Neuronal stem cell (in vitro differentiated cells): Measurements from ENCODE around the gene ABLIM2.

ENCODE experiments used
- DNase-seq: peaks from one replicate; pipeline ENCODE4 v3.0.0-alpha.2; 2013; ENCODE audit warnings: low spot score
- H2AFZ ChIP-seq: one replicate; pipeline ENCODE4 v1.6.1; 2013; ENCODE audit warnings: mild to moderate bottlenecking, low read length, inconsistent platforms
- H2AK5ac ChIP-seq: 2 replicates; pipeline ENCODE4 v1.6.1; 2013; ENCODE audit warnings: low read depth, mild to moderate bottlenecking, inconsistent platforms, low read length, moderate library complexity, mixed read lengths
- H2BK120ac ChIP-seq: 2 replicates; pipeline ENCODE4 v1.6.1; 2013; ENCODE audit warnings: low read depth, mild to moderate bottlenecking, inconsistent platforms, low read length, moderate library complexity, mixed read lengths
- H2BK12ac ChIP-seq: one replicate; pipeline ENCODE4 v1.6.1; 2013; ENCODE audit warnings: low read length, inconsistent platforms
- H2BK15ac ChIP-seq: 2 replicates; pipeline ENCODE4 v1.6.1; 2013; ENCODE audit warnings: mild to moderate bottlenecking, low read length, inconsistent platforms, mixed read lengths
- H2BK5ac ChIP-seq: one replicate; pipeline ENCODE4 v1.6.1; 2013; ENCODE audit warnings: inconsistent platforms, mild to moderate bottlenecking, low read length, moderate library complexity
- H3K14ac ChIP-seq: one replicate; pipeline ENCODE4 v1.6.1; 2013; ENCODE audit warnings: low read length, inconsistent platforms
- H3K18ac ChIP-seq: 2 replicates; pipeline ENCODE4 v1.6.1; 2013; ENCODE audit warnings: low read length, inconsistent platforms
- H3K23ac ChIP-seq: 2 replicates; pipeline ENCODE4 v1.6.1; 2013; ENCODE audit warnings: low read depth, mild to moderate bottlenecking, mixed read lengths, low read length, inconsistent platforms; ENCODE audit not compliant: poor library complexity
- H3K27ac ChIP-seq: replicated peaks from 3 replicates; pipeline ENCODE4 v1.5.1; 2013; ENCODE audit warnings: low read length, inconsistent platforms
- H3K27me3 ChIP-seq, 3 experiments: 2 replicates each; pipeline ENCODE4 v1.6.1; 2013; ENCODE audit warnings: low read length in 3 of 3, mild to moderate bottlenecking in 2 of 3, inconsistent platforms in 1 of 3, low read depth in 1 of 3, mixed read lengths in 1 of 3, moderate library complexity in 1 of 3; ENCODE audit not compliant: control insufficient read depth in 3 of 3, insufficient read depth in 3 of 3
- H3K36me3 ChIP-seq, 2 donors: replicated peaks in 1 of 2; 2 replicates each; pipeline ENCODE4 v1.6.1; 2013; ENCODE audit warnings: low read length in 2 of 2; ENCODE audit not compliant: control insufficient read depth in 2 of 2, insufficient read depth in 2 of 2
- H3K4ac ChIP-seq: 2 replicates; pipeline ENCODE4 v1.6.1; 2013; ENCODE audit warnings: inconsistent platforms, mild to moderate bottlenecking, low read length, moderate library complexity
- H3K4me1 ChIP-seq, 2 donors: 1 replicate in 1 of 2; 2 replicates in 1 of 2; pipeline ENCODE4 v1.6.1; 2013; ENCODE audit warnings: low read length in 2 of 2, low read depth in 1 of 2; ENCODE audit not compliant: control insufficient read depth in 2 of 2, insufficient read depth in 1 of 2
- H3K4me2 ChIP-seq: one replicate; pipeline ENCODE4 v1.6.1; 2013; ENCODE audit warnings: mild to moderate bottlenecking, low read length, inconsistent platforms; ENCODE audit not compliant: insufficient read depth, poor library complexity, severe bottlenecking
- H3K4me3 ChIP-seq, 2 donors: 2 replicates each; pipeline ENCODE4 v1.5.1; 2013; ENCODE audit warnings: low read length in 2 of 2, mild to moderate bottlenecking in 2 of 2, inconsistent platforms in 1 of 2, moderate library complexity in 1 of 2
- H3K79me1 ChIP-seq: one replicate; pipeline ENCODE4 v1.6.1; 2013; ENCODE audit warnings: low read depth, mild to moderate bottlenecking, inconsistent platforms, low read length, moderate library complexity
- H3K9ac ChIP-seq: one replicate; pipeline ENCODE4 v1.6.1; 2013; ENCODE audit warnings: mild to moderate bottlenecking, low read depth, low read length, inconsistent platforms; ENCODE audit not compliant: poor library complexity
- H3K9me3 ChIP-seq, 2 donors: replicated peaks in 1 of 2; 2 replicates each; pipeline versions ENCODE3 to v1.6.1; 2013; ENCODE audit warnings: low read length in 2 of 2, mild to moderate bottlenecking in 2 of 2, inconsistent platforms in 1 of 2, low read depth in 1 of 2, mixed read lengths in 1 of 2, moderate library complexity in 1 of 2; ENCODE audit not compliant: control insufficient read depth in 2 of 2, insufficient read depth in 1 of 2
- H4K8ac ChIP-seq: one replicate; pipeline ENCODE4 v1.6.1; 2013; ENCODE audit warnings: low read depth, mild to moderate bottlenecking, inconsistent platforms, low read length, moderate library complexity
- H4K91ac ChIP-seq: one replicate; pipeline ENCODE4 v1.6.1; 2013; ENCODE audit warnings: low read length, low read depth, mild to moderate bottlenecking, inconsistent platforms; ENCODE audit not compliant: poor library complexity
- WGBS, 2 donors: extraction: QIAGEN DNeasy Blood & Tissue Kit; methylation state at CpG; one replicate each; pipeline ENCODE4 v1.1.7; 2013; ENCODE audit warnings: missing lambda C conversion rate in 2 of 2, mixed read lengths in 1 of 2; ENCODE audit not compliant: insufficient read length in 2 of 2, insufficient replicate concordance in 1 of 2; ENCODE audit errors: extremely low coverage in 2 of 2; 5-methylcytosine and 5-hydroxymethylcytosine counted together

ABLIM2 gene

DNA sequence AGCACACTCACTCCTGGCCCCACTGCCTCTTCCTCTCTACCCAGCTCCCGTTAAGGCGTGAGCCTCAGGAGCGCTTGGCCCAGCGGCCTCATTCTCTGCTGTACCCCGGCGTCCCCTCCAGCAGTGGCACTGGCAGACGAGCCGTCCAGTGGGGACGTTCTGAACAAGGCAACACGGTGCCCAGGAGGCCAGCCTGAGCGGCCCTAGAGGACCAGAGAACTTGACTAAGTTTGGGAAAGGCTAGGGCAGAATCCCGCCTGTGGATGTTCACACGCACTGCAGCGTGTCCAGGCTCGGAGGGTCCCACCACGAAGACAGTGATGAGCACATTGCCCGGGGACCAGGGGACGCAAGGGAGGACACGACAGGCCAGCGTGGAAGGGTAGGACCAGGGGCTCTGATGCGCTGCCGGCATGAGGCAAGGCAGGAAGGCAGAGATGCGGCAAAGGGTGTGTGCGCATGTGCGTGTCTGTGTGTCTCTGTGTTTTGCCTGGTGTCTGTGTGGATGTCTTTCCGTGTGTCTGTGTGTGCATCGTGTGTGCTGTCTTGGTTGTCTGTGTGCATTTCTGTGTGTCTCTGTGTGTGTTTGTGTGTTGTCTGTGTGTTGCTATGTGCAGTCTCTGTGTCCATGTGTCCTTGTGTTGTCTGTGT lies 89.4 kb downstream of the ABLIM2 start:
- H2AK5ac ChIP-seq: peak overlapping the region; percentile 23
- H2BK12ac ChIP-seq: peak overlapping the region; percentile 63
- H2BK5ac ChIP-seq: no peak overlapping the region
- H3K79me1 ChIP-seq: peaks cover 2% of the 10 kb centered on the region
- H3K27me3 ChIP-seq: peaks cover 0 to 59% (median 3%) of the 10 kb centered on the region in 3 experiments
- H2BK15ac ChIP-seq: no peak overlapping the region
- H2AFZ ChIP-seq: no peak overlapping the region
- H3K36me3 ChIP-seq: no peaks in the 10 kb centered on the region
- no peak overlapping the region for H3K9ac ChIP-seq
- no peak for DNase-seq
- no peak overlapping the region for H3K27ac ChIP-seq
- H2BK120ac ChIP-seq: no peak overlapping the region
- H3K9me3 ChIP-seq: peaks cover 5 to 6% of the 10 kb centered on the region in 2 donors
- peak overlapping the region; percentile 11 for H4K91ac ChIP-seq
- no peak overlapping the region for H3K4me2 ChIP-seq
- H4K8ac ChIP-seq: no peak overlapping the region
- peaks cover 0 to 28% of the 10 kb centered on the region in 2 donors for H3K4me1 ChIP-seq
- no peak overlapping the region for H3K4me3 ChIP-seq
- H3K18ac ChIP-seq: peak overlapping the region; percentile 38
- H3K14ac ChIP-seq: no peak overlapping the region
- WGBS, 2 donors: no CpG with 5 or more reads among the region's 27 CpGs
- no peak overlapping the region for H3K4ac ChIP-seq
- H3K23ac ChIP-seq: no peak overlapping the region

- no CpG with 5 or more reads among the region's 28 CpGs for WGBS, 2 donors
- Histone ChIP-seq H3K27ac (no peak overlapping the region), H3K23ac (peak overlapping the region; percentile 5), H3K9ac (no peak overlapping the region), H4K91ac (no peak overlapping the region), H3K18ac (peak overlapping the region; percentile 72), H3K4me1 (peaks cover 0 to 27% of the 10 kb centered on the region in 2 donors), H4K8ac (no peak overlapping the region), H3K14ac (no peak overlapping the region), H3K36me3 (no peaks in the 10 kb centered on the region), H2AFZ (no peak overlapping the region), H2BK120ac (no peak overlapping the region), H2BK5ac (no peak overlapping the region), H2BK15ac (no peak overlapping the region), H3K4me3 (no peak overlapping the region), H3K4me2 (no peak overlapping the region), H3K9me3 (peaks cover 15 to 16% of the 10 kb centered on the region in 2 donors), H3K27me3 (peaks cover 0 to 51% (median 3%) of the 10 kb centered on the region in 3 experiments), H2BK12ac (no peak overlapping the region), H3K4ac (no peak overlapping the region), H3K79me1 (peaks cover 2% of the 10 kb centered on the region), H2AK5ac (peak overlapping the region; percentile 2)
- no peak for DNase-seq
Measured at GRCh38 chr4:8067945-8068896, 90.4 kb downstream of the ABLIM2 start.

DNA sequence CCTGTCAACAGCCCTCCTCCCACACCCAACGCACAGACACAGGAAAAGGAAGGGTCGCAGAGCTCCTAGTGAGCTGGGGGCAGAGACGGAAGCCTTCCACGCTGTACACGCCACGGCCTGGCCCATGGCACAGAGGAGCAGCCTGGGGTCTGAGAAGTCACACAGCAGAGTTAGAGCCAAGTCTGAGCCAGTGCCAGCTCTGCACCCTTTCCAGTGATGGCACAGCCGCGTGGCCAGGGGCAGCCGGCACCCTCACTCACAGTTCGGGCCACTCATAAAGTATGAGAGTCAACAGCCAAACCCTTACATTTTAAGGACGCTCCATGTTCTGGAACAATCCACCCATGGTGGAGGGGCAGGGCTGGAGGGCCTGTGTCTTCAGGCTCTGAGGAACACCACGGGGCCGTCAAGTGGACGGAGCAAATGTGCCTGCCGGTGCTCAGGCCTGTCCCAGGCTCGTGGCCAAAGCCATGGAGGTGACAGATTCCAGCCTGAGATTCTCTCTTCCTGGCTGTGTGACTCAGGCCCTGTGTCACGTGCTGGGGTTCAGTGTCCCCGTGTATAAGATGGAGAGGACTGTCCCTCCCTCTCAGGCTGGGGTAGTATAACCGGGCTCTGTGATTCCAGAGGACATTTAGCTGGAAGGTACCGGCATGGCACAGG lies 91.2 kb downstream of the ABLIM2 start:
- H2BK120ac ChIP-seq: no peak overlapping the region
- H3K4me3 ChIP-seq: no peak overlapping the region
- no peak overlapping the region for H2AFZ ChIP-seq
- no peak overlapping the region for H4K8ac ChIP-seq
- H4K91ac ChIP-seq: no peak overlapping the region
- H3K36me3 ChIP-seq: no peaks in the 10 kb centered on the region
- H3K9me3 ChIP-seq: peaks cover 16% of the 10 kb centered on the region in 2 donors
- H2AK5ac ChIP-seq: peak overlapping the region; percentile 2
- H3K4me2 ChIP-seq: no peak overlapping the region
- H3K14ac ChIP-seq: peak overlapping the region; percentile 47
- no peak overlapping the region for H3K9ac ChIP-seq
- H2BK12ac ChIP-seq: no peak overlapping the region
- DNase-seq: no peak
- H3K79me1 ChIP-seq: peaks cover 2% of the 10 kb centered on the region
- H3K18ac ChIP-seq: peak overlapping the region; percentile 67
- peaks cover 0 to 43% (median 3%) of the 10 kb centered on the region in 3 experiments for H3K27me3 ChIP-seq
- H3K23ac ChIP-seq: peak overlapping the region; percentile 5
- peaks cover 0 to 20% of the 10 kb centered on the region in 2 donors for H3K4me1 ChIP-seq
- peak overlapping the region; percentile 18 for H2BK15ac ChIP-seq
- no peak overlapping the region for H3K27ac ChIP-seq
- H3K4ac ChIP-seq: no peak overlapping the region
- no CpG with 5 or more reads among the region's 20 CpGs for WGBS, 2 donors
- H2BK5ac ChIP-seq: peak overlapping the region; percentile 39
